HG03432 (cell line): ENCODE results near the gene WDR90.
"Not testable (repeated sequence)": the region's sequence is repeated elsewhere in the genome, so short reads cannot be mapped to it uniquely, and the experiment has no call there.

ENCODE experiments used
- ATAC-seq: cut with Tn5 transposase; IDR thresholded peaks from one replicate; pipeline ENCODE4 v1.9.1; 2021; ENCODE audit warnings: mild to moderate bottlenecking, moderate library complexity; ENCODE audit not compliant: unreplicated experiment

The WDR90 gene

GRCh38 chr16:684961-685696 lies 36.0 kb downstream of the WDR90 start:
- ATAC-seq = no peak

GRCh38 chr16:685967-686366 lies 36.8 kb downstream of the WDR90 start:
- ATAC-seq = no peak

- no peak for ATAC-seq
Measured at GRCh38 chr16:686459-687260, 37.5 kb downstream of the WDR90 start.

- no peak for ATAC-seq
Measured at GRCh38 chr16:687499-687898, 38.3 kb downstream of the WDR90 start.

GRCh38 chr16:689175-689897 lies 40.2 kb downstream of the WDR90 start:
- no peak for ATAC-seq

GRCh38 chr16:691242-691641 lies 42.1 kb downstream of the WDR90 start:
- not testable (repeated sequence) for ATAC-seq

- no peak for ATAC-seq
Measured at GRCh38 chr16:692356-693108, 43.4 kb downstream of the WDR90 start.

GRCh38 chr16:693364-693763 lies 44.2 kb downstream of the WDR90 start:
- no peak for ATAC-seq

GRCh38 chr16:693766-694165 lies 44.6 kb downstream of the WDR90 start:
- ATAC-seq = no peak

GRCh38 chr16:694187-694862 lies 45.2 kb downstream of the WDR90 start:
- no peak for ATAC-seq

- no peak for ATAC-seq
Measured at GRCh38 chr16:694863-695354, 45.7 kb downstream of the WDR90 start.

- no peak for ATAC-seq
Measured at GRCh38 chr16:695355-696089, 46.4 kb downstream of the WDR90 start.

GRCh38 chr16:698911-699671 lies 49.9 kb downstream of the WDR90 start:
- ATAC-seq = no peak

GRCh38 chr16:700684-701584 lies 51.8 kb downstream of the WDR90 start:
- no peak for ATAC-seq

- ATAC-seq = no peak
Measured at GRCh38 chr16:702341-702740, 53.2 kb downstream of the WDR90 start.

- no peak for ATAC-seq
Measured at GRCh38 chr16:703406-703805, 54.2 kb downstream of the WDR90 start.

- no peak for ATAC-seq
Measured at GRCh38 chr16:704047-704446, 54.9 kb downstream of the WDR90 start.
